ENCODE measurements around the gene ADAMTSL4.

Gene ADAMTSL4

DNA sequence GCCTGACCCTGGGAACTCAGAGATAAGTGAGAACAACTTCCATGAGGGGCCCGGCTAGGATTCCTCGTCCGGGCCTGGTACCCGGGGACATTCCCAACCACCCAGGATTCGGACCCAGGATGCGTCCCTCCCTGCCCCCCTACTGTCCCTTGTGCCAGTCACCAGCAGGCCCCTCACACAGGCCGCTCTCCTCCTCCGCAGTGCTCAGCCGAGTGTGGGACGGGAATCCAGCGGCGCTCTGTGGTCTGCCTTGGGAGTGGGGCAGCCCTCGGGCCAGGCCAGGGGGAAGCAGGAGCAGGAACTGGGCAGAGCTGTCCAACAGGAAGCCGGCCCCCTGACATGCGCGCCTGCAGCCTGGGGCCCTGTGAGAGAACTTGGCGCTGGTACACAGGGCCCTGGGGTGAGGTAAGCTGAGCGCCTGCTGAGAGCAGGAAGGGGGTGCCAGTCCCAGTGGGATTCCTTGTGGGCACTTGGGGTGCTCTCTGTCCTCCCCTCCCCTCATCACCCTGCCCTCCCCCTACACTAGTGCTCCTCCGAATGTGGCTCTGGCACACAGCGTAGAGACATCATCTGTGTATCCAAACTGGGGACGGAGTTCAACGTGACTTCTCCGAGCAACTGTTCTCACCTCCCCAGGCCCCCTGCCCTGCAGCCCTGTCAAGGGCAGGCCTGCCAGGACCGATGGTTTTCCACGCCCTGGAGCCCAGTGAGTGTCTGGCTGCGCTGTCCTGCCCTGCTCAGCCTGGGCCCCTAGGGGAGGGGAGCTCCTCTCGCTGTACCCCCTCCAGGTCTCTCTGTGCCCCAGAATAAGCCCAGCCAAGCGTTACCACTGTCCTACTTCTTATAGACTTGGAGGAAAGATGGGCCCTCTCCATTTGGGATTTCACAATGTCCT, 9.8 kb downstream of the ADAMTSL4 start:
- in situ Hi-C loops (cut with MboI; ENCODE audit: low sequenced_read_pairs, unreplicated experiment), result no loop called here
- no peak for DNase-seq (ENCODE audit: low spot score)
- TF ChIP-seq, protein P1, sequence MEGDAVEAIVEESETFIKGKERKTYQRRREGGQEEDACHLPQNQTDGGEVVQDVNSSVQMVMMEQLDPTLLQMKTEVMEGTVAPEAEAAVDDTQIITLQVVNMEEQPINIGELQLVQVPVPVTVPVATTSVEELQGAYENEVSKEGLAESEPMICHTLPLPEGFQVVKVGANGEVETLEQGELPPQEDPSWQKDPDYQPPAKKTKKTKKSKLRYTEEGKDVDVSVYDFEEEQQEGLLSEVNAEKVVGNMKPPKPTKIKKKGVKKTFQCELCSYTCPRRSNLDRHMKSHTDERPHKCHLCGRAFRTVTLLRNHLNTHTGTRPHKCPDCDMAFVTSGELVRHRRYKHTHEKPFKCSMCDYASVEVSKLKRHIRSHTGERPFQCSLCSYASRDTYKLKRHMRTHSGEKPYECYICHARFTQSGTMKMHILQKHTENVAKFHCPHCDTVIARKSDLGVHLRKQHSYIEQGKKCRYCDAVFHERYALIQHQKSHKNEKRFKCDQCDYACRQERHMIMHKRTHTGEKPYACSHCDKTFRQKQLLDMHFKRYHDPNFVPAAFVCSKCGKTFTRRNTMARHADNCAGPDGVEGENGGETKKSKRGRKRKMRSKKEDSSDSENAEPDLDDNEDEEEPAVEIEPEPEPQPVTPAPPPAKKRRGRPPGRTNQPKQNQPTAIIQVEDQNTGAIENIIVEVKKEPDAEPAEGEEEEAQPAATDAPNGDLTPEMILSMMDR (IDR thresholded peaks at IDR 0.05; ENCODE audit: borderline replicate concordance, control extremely low read depth, extremely low read depth, insufficient read depth, missing control alignments), result no peak

DNA sequence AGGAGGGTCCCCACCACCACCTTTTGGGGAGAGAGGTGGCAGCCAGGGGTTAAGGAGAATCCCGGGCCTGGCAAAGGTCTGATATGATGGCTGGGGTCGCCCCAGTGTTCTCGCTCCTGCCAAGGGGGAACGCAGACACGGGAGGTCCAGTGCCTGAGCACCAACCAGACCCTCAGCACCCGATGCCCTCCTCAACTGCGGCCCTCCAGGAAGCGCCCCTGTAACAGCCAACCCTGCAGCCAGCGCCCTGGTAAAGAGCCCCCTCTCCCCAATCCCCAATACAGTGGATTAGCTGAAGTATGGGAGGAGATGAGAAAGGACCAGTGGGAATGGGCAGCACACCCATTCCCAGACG, 10.4 kb downstream of the ADAMTSL4 start:
- TF ChIP-seq, protein P1 (IDR thresholded peaks at IDR 0.05; ENCODE audit: borderline replicate concordance, control extremely low read depth, extremely low read depth, insufficient read depth, missing control alignments), result no peak
- no peak for DNase-seq (ENCODE audit: low spot score)
- in situ Hi-C loops (cut with MboI; ENCODE audit: low sequenced_read_pairs, unreplicated experiment), result loop anchor here (10.0 kb wide), 1 partner anchor 55 kb away; no protein-coding TSS in a partner anchor

DNA sequence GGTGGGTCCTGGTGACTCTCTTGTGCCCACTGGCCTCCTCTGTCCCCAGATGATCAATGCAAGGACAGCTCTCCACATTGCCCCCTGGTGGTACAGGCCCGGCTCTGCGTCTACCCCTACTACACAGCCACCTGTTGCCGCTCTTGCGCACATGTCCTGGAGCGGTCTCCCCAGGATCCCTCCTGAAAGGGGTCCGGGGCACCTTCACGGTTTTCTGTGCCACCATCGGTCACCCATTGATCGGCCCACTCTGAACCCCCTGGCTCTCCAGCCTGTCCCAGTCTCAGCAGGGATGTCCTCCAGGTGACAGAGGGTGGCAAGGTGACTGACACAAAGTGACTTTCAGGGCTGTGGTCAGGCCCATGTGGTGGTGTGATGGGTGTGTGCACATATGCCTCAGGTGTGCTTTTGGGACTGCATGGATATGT, 10.8 kb downstream of the ADAMTSL4 start:
- in situ Hi-C loops (cut with MboI; ENCODE audit: low sequenced_read_pairs, unreplicated experiment), result loop anchor here (10.0 kb wide), 1 partner anchor 55 kb away; no protein-coding TSS in a partner anchor
- DNase-seq (ENCODE audit: low spot score), result peak; percentile 88
- TF ChIP-seq, protein P1 (IDR thresholded peaks at IDR 0.05; ENCODE audit: borderline replicate concordance, control extremely low read depth, extremely low read depth, insufficient read depth, missing control alignments), result peak; percentile 90

DNA sequence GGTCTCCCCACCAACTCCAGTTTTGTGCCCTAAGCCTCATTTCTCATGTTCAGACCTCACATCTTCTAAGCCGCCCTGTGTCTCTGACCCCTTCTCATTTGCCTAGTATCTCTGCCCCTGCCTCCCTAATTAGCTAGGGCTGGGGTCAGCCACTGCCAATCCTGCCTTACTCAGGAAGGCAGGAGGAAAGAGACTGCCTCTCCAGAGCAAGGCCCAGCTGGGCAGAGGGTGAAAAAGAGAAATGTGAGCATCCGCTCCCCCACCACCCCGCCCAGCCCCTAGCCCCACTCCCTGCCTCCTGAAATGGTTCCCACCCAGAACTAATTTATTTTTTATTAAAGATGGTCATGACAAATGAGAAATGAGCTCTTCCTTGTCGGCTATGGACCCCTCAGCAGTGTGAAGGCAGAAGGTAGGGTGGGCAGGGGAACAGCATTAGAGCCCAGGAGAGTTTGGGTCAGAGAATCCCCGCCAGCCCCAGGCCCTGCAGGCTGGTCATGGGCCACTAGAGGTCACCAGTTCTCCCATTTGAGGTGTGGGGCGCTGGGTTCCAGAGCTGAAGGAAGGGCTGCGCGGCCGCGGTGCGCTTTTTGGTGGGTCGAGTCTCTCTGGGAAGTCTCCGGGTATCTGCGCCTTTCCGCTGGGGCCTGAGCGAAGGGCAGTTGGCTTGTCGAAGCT, 11.5 kb downstream of the ADAMTSL4 start:
- TF ChIP-seq, protein P1 (IDR thresholded peaks at IDR 0.05; ENCODE audit: borderline replicate concordance, control extremely low read depth, extremely low read depth, insufficient read depth, missing control alignments), result peak; percentile 99
- DNase-seq (ENCODE audit: low spot score), result peak; percentile 87
- in situ Hi-C loops (cut with MboI; ENCODE audit: low sequenced_read_pairs, unreplicated experiment), result loop anchor here (10.0 kb wide), 1 partner anchor 54 kb away; no protein-coding TSS in a partner anchor

DNA sequence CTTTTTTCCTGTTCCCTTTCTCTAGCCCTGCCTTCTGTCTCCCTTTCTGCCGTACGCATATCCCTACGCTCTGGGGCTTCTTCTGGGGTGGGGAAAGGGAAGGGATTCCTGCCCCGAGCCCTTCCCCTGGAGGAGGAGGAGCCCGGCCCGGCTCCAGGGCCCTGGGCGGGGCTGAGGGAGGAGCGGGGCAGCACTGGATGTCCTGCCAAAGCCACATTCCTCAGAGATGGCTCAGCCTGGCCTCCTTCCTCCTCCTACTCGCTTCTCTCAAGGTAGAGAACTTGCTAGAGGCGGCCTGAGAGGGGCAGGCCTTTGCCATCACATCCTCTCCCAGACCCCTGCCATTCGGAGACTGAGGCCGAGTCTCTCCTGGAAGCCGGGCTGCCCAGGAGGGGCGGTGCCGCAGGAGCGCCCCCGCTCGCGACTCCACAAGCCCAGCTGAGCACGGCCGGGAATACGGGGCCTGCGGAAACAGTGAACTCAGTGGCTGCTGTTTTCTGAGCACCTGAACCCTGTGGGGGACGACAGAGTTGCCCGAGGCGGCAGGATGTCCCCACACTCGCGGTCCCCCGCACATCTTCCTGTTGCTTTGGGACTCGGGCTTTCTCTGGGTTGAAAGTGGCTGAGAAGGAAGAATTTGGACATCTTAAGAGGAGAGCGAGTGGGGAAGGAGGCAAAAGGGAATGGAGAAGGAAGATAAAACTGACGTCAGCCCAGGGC, 12.2 kb downstream of the ADAMTSL4 start:
- in situ Hi-C loops (cut with MboI; ENCODE audit: low sequenced_read_pairs, unreplicated experiment), result loop anchor here (10.0 kb wide), 1 partner anchor 53 kb away; no protein-coding TSS in a partner anchor
- DNase-seq (ENCODE audit: low spot score), result peak; percentile 70
- TF ChIP-seq, protein P1 (IDR thresholded peaks at IDR 0.05; ENCODE audit: borderline replicate concordance, control extremely low read depth, extremely low read depth, insufficient read depth, missing control alignments), result no peak

DNA sequence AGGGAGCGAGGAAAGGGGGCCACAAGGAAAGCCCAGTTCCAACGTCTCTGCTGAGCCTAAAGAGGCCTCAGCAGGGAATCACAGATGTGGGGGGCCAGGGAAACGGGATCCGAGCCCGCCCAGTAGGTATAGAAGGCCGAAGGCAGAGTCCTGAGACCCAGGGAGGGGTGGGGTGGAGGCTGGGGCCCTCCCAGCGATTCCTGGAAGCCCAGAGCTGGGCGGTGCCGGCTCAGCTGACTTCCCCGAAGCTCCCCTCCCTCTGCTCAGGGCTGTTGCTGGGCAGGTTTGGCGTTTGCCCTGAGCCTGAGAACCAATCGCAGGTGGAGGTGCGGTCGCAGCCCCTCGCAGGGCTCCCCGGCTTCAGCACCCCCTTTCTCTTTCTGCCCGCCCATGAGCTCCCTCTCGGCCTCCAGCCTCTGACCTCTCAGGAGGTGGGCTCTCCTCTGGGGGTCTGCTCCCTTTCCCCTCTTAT, 12.8 kb downstream of the ADAMTSL4 start:
- DNase-seq (ENCODE audit: low spot score), result peak; percentile 84
- TF ChIP-seq, protein P1 (IDR thresholded peaks at IDR 0.05; ENCODE audit: borderline replicate concordance, control extremely low read depth, extremely low read depth, insufficient read depth, missing control alignments), result no peak
- in situ Hi-C loops (cut with MboI; ENCODE audit: low sequenced_read_pairs, unreplicated experiment), result loop anchor here (10.0 kb wide), 1 partner anchor 53 kb away; no protein-coding TSS in a partner anchor
